K562 (cell line): ENCODE data around the gene MTTP. TPM values are rescaled to one million over a fixed set of nuclear protein-coding genes. Genes with fewer than 3 reads are reported as not detected.

Source experiments
- EP300 ChIP-seq: IDR thresholded peaks from 2 replicates; pipeline ENCODE4 v1.6.1; 2012; ENCODE audit warnings: low read length, improper control_type of control experiment
- GABPA ChIP-seq: fragments of 200-800 bp; sonication (Bioruptor generic); conservative IDR thresholded peaks from 2 replicates; pipeline ENCODE4 v1.6.1; 2016; ENCODE audit warnings: low read depth, missing genetic modification characterization, missing compliant biosample characterization
- HDGF ChIP-seq: fragments of 450-650 bp; IDR thresholded peaks from 2 replicates; pipeline ENCODE4 v1.6.1; 2016
- HMGXB4 ChIP-seq: sonication (generic); formaldehyde crosslinking; IDR thresholded peaks from 2 replicates; pipeline ENCODE4 v1.8.1; 2023; ENCODE audit warnings: mild to moderate bottlenecking, missing genetic modification reagents
- MAZ ChIP-seq, 2 experiments: fragments of 450-650 bp in 1 of 2; sonication (generic) in 1 of 2; formaldehyde crosslinking; IDR thresholded peaks in 1 of 2; conservative IDR thresholded peaks in 1 of 2; 2 replicates each; pipeline versions ENCODE4 v1.4.0 to v1.5.0; 2020; ENCODE audit warnings: mild to moderate bottlenecking in 1 of 2, missing genetic modification reagents in 1 of 2
- MCM2 ChIP-seq: fragments of 450-650 bp; IDR thresholded peaks from 2 replicates; pipeline ENCODE4 v1.6.1; 2017; ENCODE audit warnings: low read depth, mild to moderate bottlenecking
- PHB2 ChIP-seq: fragments of 450-650 bp; IDR thresholded peaks from 2 replicates; pipeline ENCODE4 v1.6.1; 2017; ENCODE audit warnings: low read depth
- PML ChIP-seq: IDR thresholded peaks from 2 replicates; pipeline ENCODE4 v1.6.1; 2012; ENCODE audit warnings: low read length, inconsistent platforms
- ZNF212 ChIP-seq: fragments of 450-650 bp; formaldehyde crosslinking; IDR thresholded peaks from 2 replicates; pipeline ENCODE4 v1.4.0; 2020; ENCODE audit warnings: mild to moderate bottlenecking
- ZNF41 ChIP-seq: fragments of 250-450 bp; sonication (Bioruptor Pico); conservative IDR thresholded peaks from 2 replicates; pipeline ENCODE4 v1.4.0; 2020; ENCODE audit warnings: mild to moderate bottlenecking
- ZNF436 ChIP-seq: fragments of 250-450, 450-650 bp; sonication (Bioruptor Pico); formaldehyde crosslinking; IDR thresholded peaks from 2 replicates; pipeline ENCODE4 v1.7.0; 2020; ENCODE audit warnings: mild to moderate bottlenecking
- polyA plus RNA-seq, 8 experiments: library from polyadenylated mRNA; depleted of rRNA in 4 of 8; stranded (reverse) in 5 of 8; unstranded in 3 of 8; fragments of >200 nt; fragmentation: Nextera tagmentation in 2 of 8; fragmentation: Illumina TruSeq in 1 of 8; extraction: Ambion mirVana in 2 of 8; extraction: Trizol in 1 of 8; gene quantifications; 2 replicates each; pipeline versions ENCODE4 v1.2.1 to v1.2.3, GENCODE V29; 2011 to 2014; ENCODE audit warnings: inconsistent platforms in 1 of 8, missing spikeins in 1 of 8
- total RNA-seq, 7 experiments: library from RNA; depleted of rRNA in 6 of 7; stranded (reverse); fragments of >200 nt in 6 of 7; fragmentation: Illumina TruSeq in 2 of 7; extraction: Trizol in 2 of 7; gene quantifications; 2 replicates each; pipeline versions ENCODE4 v1.2.1 to v1.2.3, GENCODE V29; 2011 to 2021; ENCODE audit warnings: low replicate concordance in 1 of 7
- TF ChIP-seq, protein P1 (sequence below): sonication (generic); formaldehyde crosslinking; IDR thresholded peaks from 2 replicates; pipeline ENCODE4 v1.8.1; 2022; ENCODE audit warnings: missing genetic modification reagents
- TF ChIP-seq, protein P2 (sequence below): IDR thresholded peaks from 2 replicates; pipeline ENCODE4 v1.6.1; 2016; ENCODE audit warnings: missing genetic modification characterization, missing compliant biosample characterization

The MTTP gene
- total and polyA plus RNA-seq, 9 of the 15 experiments (the other 6 are each of a cell fraction or from before 2014, with no cell fraction given), result 0.01 to 0.29 (median 0.04) TPM; not detected in 2

DNA sequence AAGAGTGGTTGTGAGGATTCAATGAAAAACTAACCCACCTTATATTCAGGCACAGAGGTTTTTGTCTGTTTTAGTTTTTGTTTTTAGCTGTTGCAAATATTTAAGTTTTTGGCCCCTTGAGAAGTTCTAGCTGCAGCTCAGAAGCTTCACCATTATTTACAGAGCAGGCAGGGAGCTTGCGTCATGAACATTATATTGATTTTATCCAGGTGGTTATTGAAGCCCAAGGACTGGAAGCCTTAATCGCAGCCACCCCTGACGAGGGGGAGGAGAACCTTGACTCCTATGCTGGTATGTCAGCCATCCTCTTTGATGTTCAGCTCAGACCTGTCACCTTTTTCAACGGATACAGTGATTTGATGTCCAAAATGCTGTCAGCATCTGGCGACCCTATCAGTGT lies 38.1 kb downstream of the MTTP start (continued):
- TF ChIP-seq ZNF436 (no peak), EP300 (no peak), MCM2 (no peak), HMGXB4 (no peak), HDGF (no peak), MAZ (CRISPR knock-in tag; conservative IDR thresholded peaks at IDR 0.05 in 1 of 2, IDR thresholded peaks at IDR 0.05 in 1 of 2) (no peak), GABPA (tag) (no peak), PML (no peak), PHB2 (no peak), ZNF41 (no peak), ZNF212 (no peak)
- TF ChIP-seq, protein P1, sequence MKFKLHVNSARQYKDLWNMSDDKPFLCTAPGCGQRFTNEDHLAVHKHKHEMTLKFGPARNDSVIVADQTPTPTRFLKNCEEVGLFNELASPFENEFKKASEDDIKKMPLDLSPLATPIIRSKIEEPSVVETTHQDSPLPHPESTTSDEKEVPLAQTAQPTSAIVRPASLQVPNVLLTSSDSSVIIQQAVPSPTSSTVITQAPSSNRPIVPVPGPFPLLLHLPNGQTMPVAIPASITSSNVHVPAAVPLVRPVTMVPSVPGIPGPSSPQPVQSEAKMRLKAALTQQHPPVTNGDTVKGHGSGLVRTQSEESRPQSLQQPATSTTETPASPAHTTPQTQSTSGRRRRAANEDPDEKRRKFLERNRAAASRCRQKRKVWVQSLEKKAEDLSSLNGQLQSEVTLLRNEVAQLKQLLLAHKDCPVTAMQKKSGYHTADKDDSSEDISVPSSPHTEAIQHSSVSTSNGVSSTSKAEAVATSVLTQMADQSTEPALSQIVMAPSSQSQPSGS (CRISPR knock-in tag), result no peak
- TF ChIP-seq, protein P2, sequence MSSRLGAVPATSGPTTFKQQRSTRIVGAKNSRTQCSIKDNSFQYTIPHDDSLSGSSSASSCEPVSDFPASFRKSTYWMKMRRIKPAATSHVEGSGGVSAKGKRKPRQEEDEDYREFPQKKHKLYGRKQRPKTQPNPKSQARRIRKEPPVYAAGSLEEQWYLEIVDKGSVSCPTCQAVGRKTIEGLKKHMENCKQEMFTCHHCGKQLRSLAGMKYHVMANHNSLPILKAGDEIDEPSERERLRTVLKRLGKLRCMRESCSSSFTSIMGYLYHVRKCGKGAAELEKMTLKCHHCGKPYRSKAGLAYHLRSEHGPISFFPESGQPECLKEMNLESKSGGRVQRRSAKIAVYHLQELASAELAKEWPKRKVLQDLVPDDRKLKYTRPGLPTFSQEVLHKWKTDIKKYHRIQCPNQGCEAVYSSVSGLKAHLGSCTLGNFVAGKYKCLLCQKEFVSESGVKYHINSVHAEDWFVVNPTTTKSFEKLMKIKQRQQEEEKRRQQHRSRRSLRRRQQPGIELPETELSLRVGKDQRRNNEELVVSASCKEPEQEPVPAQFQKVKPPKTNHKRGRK (tag), result no peak
